HepG2 (cell line): ENCODE measurements around the gene AGAP1. TPM values are rescaled to one million over a fixed set of nuclear protein-coding genes. Genes with fewer than 3 reads are reported as not detected.

Source experiments
- ATAC-seq: fragments of 200-7000 bp; cut with Tn5 transposase; 3 replicates; pipeline ENCODE4 v1.9.1; 2020; ENCODE audit warnings: mild to moderate bottlenecking, moderate library complexity
- BruUV-seq: library from RNA; stranded (reverse); fragments of 400-500 nt; replicated peaks from 2 replicates; lab custom pipeline; 2021; lab: Mats Ljungman, UMichigan
- CTCF ChIA-PET: fragments of 300-600 bp; formaldehyde crosslinking; extraction: SDS; loops from one replicate; lab custom pipeline; 2021; ENCODE audit warnings: low total read pairs, inconsistent platforms, low intra/inter-chr PET ratio; lab: Yijun Ruan, JAX
- POLR2A ChIA-PET: fragments of 350-600 bp; sonication (Branson Sonifier 250); formaldehyde crosslinking; loops from one replicate; lab custom pipeline; 2020; ENCODE audit warnings: antibody characterized with exemption, inconsistent platforms; lab: Yijun Ruan, JAX
- DNase-seq: peaks from one replicate; pipeline ENCODE4 v3.0.0-alpha.2; 2015; ENCODE audit warnings: low spot score
- FAIRE-seq: peaks from 3 replicates; lab custom pipeline; 2011; peaks lifted over from hg19 to GRCh38; lab: Jason Lieb, UNC
- H2AFZ ChIP-seq: one replicate; pipeline ENCODE4 v1.6.1; 2011; ENCODE audit warnings: low read length, inconsistent platforms
- H3K27ac ChIP-seq: fragments of 300-600 bp; 3 replicates; pipeline ENCODE4 v1.8.0; 2011; ENCODE audit warnings: mixed run types, mild to moderate bottlenecking, mixed read lengths, low read length, inconsistent platforms; ENCODE audit not compliant: insufficient read depth; ENCODE audit errors: extremely low read length
- H3K27me3 ChIP-seq, 2 experiments: fragments of 200-600 bp in 1 of 2; 2 replicates in 1 of 2; 3 replicates in 1 of 2; pipeline versions ENCODE4 v1.6.0 to v1.8.0; 2011; ENCODE audit warnings: low read length in 2 of 2, mild to moderate bottlenecking in 2 of 2, moderate library complexity in 2 of 2, inconsistent platforms in 1 of 2; ENCODE audit not compliant: insufficient read depth in 2 of 2, control insufficient read depth in 1 of 2
- H3K36me3 ChIP-seq, 2 experiments: fragments of 200-600 bp in 1 of 2; replicated peaks in 1 of 2; 2 replicates in 1 of 2; 3 replicates in 1 of 2; pipeline versions ENCODE4 v1.5.1 to v1.8.0; 2011; ENCODE audit warnings: low read length in 2 of 2, inconsistent platforms in 1 of 2; ENCODE audit not compliant: insufficient read depth in 2 of 2, control insufficient read depth in 1 of 2
- H3K4me1 ChIP-seq: 2 replicates; pipeline ENCODE4 v1.5.1; 2012; ENCODE audit warnings: low read length, inconsistent platforms; ENCODE audit not compliant: insufficient read depth
- H3K4me2 ChIP-seq: 2 replicates; pipeline ENCODE4 v1.6.0; 2011; ENCODE audit warnings: low read depth, low read length, inconsistent platforms
- H3K4me3 ChIP-seq, 3 experiments: fragments of 200-600 bp in 1 of 3; sonication (generic), shearing (Covaris generic) in 1 of 3; replicated peaks in 1 of 3; 2 replicates each; pipeline ENCODE4 v1.5.1; 2011 to 2016; ENCODE audit warnings: low read length in 3 of 3, inconsistent platforms in 2 of 3, low read depth in 2 of 3, mild to moderate bottlenecking in 2 of 3, control low read depth in 1 of 3, mixed read lengths in 1 of 3; ENCODE audit not compliant: insufficient read depth in 1 of 3
- H3K79me2 ChIP-seq: one replicate; pipeline ENCODE4 v1.6.1; 2011; ENCODE audit warnings: low read length, inconsistent platforms; ENCODE audit not compliant: insufficient read depth
- H3K9ac ChIP-seq: 2 replicates; pipeline ENCODE4 v1.6.0; 2011; ENCODE audit warnings: mild to moderate bottlenecking, low read depth, low read length, inconsistent platforms; ENCODE audit not compliant: insufficient read depth
- H3K9me3 ChIP-seq: 2 replicates; pipeline ENCODE4 v1.5.1; 2012; ENCODE audit warnings: mild to moderate bottlenecking, low read length
- H4K20me1 ChIP-seq: 2 replicates; pipeline ENCODE4 v1.6.0; 2011; ENCODE audit warnings: inconsistent platforms, mild to moderate bottlenecking, low read length, moderate library complexity; ENCODE audit not compliant: insufficient read depth
- ARNT2 ChIP-seq: sonication (generic); formaldehyde crosslinking; IDR thresholded peaks from 2 replicates; pipeline ENCODE4 v1.8.0; 2022; ENCODE audit warnings: mild to moderate bottlenecking, low read depth, missing genetic modification reagents, moderate library complexity
- HNRNPK ChIP-seq: fragments of 200-400 bp; formaldehyde crosslinking; IDR thresholded peaks from 2 replicates; pipeline ENCODE4 v1.6.1; 2018; ENCODE audit warnings: low read length, low read depth, moderate library complexity, mild to moderate bottlenecking; ENCODE audit not compliant: poor library complexity, severe bottlenecking
- KMT2B ChIP-seq: IDR thresholded peaks from 2 replicates; pipeline ENCODE4 v1.6.1; 2016; ENCODE audit warnings: missing genetic modification reagents, missing compliant biosample characterization
- MEF2D ChIP-seq: sonication (generic); formaldehyde crosslinking; IDR thresholded peaks from 2 replicates; pipeline ENCODE4 v1.5.1; 2020; ENCODE audit warnings: mild to moderate bottlenecking, missing genetic modification reagents
- MLXIP ChIP-seq: sonication (generic); formaldehyde crosslinking; IDR thresholded peaks from 2 replicates; pipeline ENCODE4 v1.9.0; 2021; ENCODE audit warnings: missing genetic modification reagents, borderline replicate concordance
- PAF1 ChIP-seq: IDR thresholded peaks from 2 replicates; pipeline ENCODE4 v1.6.1; 2016; ENCODE audit warnings: missing genetic modification reagents, missing compliant biosample characterization
- ZNF570 ChIP-seq: sonication (generic); formaldehyde crosslinking; IDR thresholded peaks from 2 replicates; pipeline ENCODE4 v1.4.0; 2020; ENCODE audit warnings: mild to moderate bottlenecking, missing genetic modification reagents, borderline replicate concordance
- ZNF615 ChIP-seq: sonication (generic); formaldehyde crosslinking; IDR thresholded peaks from 2 replicates; pipeline ENCODE4 v1.5.0; 2020; ENCODE audit warnings: mild to moderate bottlenecking, missing genetic modification reagents, borderline replicate concordance
- whole genome bisulfite sequencing: methylation state at CpG from one replicate; pipeline ENCODE4 v1.1.6; 2017; ENCODE audit warnings: low lambda C conversion rate; 5-methylcytosine and 5-hydroxymethylcytosine counted together
- in situ Hi-C: cut with HindIII; loops from 2 replicates; pipeline ENCODE4 v1.10.0; 2017; ENCODE audit warnings: low pct_unique_long_range_greater_than_20kb; ENCODE audit not compliant: extremely low pct_ligation_motif_present
- intact Hi-C: fragments of 100-400 bp; cut with micrococcal nuclease; formaldehyde crosslinking; loops from one replicate; pipeline ENCODE4 v1.10.0; 2022; ENCODE audit not compliant: unreplicated experiment
- polyA plus RNA-seq, 8 experiments: library from polyadenylated mRNA; depleted of rRNA in 3 of 8; stranded (reverse) in 7 of 8; unstranded in 1 of 8; fragments of >200 nt; fragmentation: Illumina TruSeq in 4 of 8; extraction: Trizol in 4 of 8; gene quantifications; 2 replicates each; pipeline versions ENCODE4 v1.2.1 to v1.2.3, GENCODE V29; 2011 to 2016; ENCODE audit warnings: low read depth in 4 of 8, missing spikeins in 1 of 8, mixed read lengths in 1 of 8; ENCODE audit not compliant: insufficient read depth in 1 of 8
- total RNA-seq, 5 experiments: library from RNA; depleted of rRNA; stranded (reverse); fragments of >200 nt; fragmentation: Illumina TruSeq; extraction: Trizol; gene quantifications; 2 replicates each; pipeline ENCODE4 v1.2.3, GENCODE V29; 2016; ENCODE audit warnings: low read depth in 1 of 5
- TF ChIP-seq, protein P1 (sequence below): sonication (generic); formaldehyde crosslinking; IDR thresholded peaks from 2 replicates; pipeline ENCODE4 v1.5.0; 2020; ENCODE audit warnings: mild to moderate bottlenecking, missing genetic modification reagents, moderate library complexity
- TF ChIP-seq, protein P2 (sequence below): sonication (generic); formaldehyde crosslinking; IDR thresholded peaks from 2 replicates; pipeline ENCODE4 v1.5.0; 2020; ENCODE audit warnings: missing genetic modification reagents, mild to moderate bottlenecking, borderline replicate concordance
- TF ChIP-seq, protein P3 (sequence below): IDR thresholded peaks from 2 replicates; pipeline ENCODE4 v1.6.1; 2018; ENCODE audit warnings: missing genetic modification reagents

AGAP1 gene
- total and polyA plus RNA-seq, 2 of the 13 experiments (the other 11 are each of a cell fraction or from before 2014, with no cell fraction given), result 21.2 to 32.7 TPM

DNA sequence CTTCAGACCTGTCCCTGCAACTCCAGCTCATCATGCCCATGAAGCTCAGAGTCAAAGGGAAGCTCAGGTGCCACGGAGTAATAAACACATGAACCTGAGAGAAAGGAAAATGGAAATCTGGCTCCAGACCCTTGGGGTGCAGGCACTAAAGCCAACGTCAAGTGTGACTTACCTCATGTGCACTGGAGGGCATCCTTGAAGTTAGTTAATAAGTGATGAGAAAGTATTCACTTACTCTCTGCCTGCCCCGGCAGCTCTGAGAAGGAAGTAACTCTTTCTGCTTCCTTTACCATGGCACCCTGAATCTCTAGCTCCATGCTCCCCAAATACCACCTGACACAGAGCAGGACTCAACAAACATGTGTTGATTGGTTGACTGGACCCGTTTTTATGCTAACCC is 21.4 kb upstream of the AGAP1 start:
- no peaks in the 10 kb centered on the region for H4K20me1 ChIP-seq
- no TSS peak for BruUV-seq
- WGBS, result 8% methylated on average over 4 of the region's 4 CpGs
- no peak for TF ChIP-seq ARNT2 (CRISPR knock-in tag)
- TF ChIP-seq, protein P1, sequence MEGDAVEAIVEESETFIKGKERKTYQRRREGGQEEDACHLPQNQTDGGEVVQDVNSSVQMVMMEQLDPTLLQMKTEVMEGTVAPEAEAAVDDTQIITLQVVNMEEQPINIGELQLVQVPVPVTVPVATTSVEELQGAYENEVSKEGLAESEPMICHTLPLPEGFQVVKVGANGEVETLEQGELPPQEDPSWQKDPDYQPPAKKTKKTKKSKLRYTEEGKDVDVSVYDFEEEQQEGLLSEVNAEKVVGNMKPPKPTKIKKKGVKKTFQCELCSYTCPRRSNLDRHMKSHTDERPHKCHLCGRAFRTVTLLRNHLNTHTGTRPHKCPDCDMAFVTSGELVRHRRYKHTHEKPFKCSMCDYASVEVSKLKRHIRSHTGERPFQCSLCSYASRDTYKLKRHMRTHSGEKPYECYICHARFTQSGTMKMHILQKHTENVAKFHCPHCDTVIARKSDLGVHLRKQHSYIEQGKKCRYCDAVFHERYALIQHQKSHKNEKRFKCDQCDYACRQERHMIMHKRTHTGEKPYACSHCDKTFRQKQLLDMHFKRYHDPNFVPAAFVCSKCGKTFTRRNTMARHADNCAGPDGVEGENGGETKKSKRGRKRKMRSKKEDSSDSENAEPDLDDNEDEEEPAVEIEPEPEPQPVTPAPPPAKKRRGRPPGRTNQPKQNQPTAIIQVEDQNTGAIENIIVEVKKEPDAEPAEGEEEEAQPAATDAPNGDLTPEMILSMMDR (CRISPR knock-in tag), result peak; percentile 15; the same call in 1 of the 2 replicates
- H3K27me3 ChIP-seq, result peaks cover 0 to 11% of the 10 kb centered on the region in 2 experiments; a peak in 2 of 5 replicates
- peaks cover 9% of the 10 kb centered on the region; the same call in 1 of the 2 replicates for H3K9me3 ChIP-seq
- H3K4me2 ChIP-seq, result 0 out of 2 replicates have a peak overlapping the region, but pooled peaks have one; percentile 4
- in situ Hi-C loops (no loop called here), intact Hi-C loops (no loop called here)
- H3K4me3 ChIP-seq, result no peak overlapping the region
- ATAC-seq (peak; percentile 76), DNase-seq (no peak), FAIRE-seq (peak; percentile 67)
- H3K36me3 ChIP-seq, result no peaks in the 10 kb centered on the region
- POLR2A ChIA-PET, result no interaction called here
- H3K4me1 ChIP-seq, result peaks cover 21% of the 10 kb centered on the region
- no peak overlapping the region for H2AFZ ChIP-seq
- CTCF ChIA-PET, result no interaction called here
- H3K27ac ChIP-seq, result no peak overlapping the region
- H3K9ac ChIP-seq, result no peak overlapping the region
- no peaks in the 10 kb centered on the region for H3K79me2 ChIP-seq

DNA sequence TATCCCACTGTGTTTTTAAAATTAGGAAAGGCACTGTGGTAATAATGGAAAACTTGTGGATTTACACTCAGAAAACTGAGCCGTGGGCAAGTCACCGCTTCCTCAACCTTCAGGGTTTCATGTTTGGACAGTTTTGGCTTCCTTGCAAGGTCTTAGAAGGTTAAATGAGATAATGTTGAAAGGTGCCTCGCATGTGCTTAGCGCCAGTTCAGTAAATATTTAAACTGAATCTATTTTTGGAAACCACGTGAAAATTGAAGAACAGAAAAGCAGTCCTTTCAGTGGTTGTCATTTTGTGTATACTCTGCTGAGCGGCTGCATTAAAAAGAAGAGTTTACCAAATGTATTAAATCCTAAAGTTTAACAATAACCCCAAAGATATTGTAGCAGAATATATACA is 15.2 kb upstream of the AGAP1 start:
- peaks cover 9% of the 10 kb centered on the region; the same call in 1 of the 2 replicates for H3K9me3 ChIP-seq
- no peak overlapping the region for H3K27ac ChIP-seq
- ATAC-seq (no peak), DNase-seq (no peak), FAIRE-seq (no peak)
- ChIA-PET POLR2A (no interaction called here), CTCF (no interaction called here)
- H2AFZ ChIP-seq, result no peak overlapping the region
- no peaks in the 10 kb centered on the region for H3K79me2 ChIP-seq
- H3K36me3 ChIP-seq, result no peaks in the 10 kb centered on the region
- no peak overlapping the region for H3K4me3 ChIP-seq
- no peak overlapping the region for H3K4me2 ChIP-seq
- no peaks in the 10 kb centered on the region for H4K20me1 ChIP-seq
- no peak overlapping the region for H3K9ac ChIP-seq
- BruUV-seq, result no TSS peak
- peaks cover 0 to 7% of the 10 kb centered on the region in 2 experiments; a peak in 1 of 5 replicates for H3K27me3 ChIP-seq
- 5% methylated on average over 6 of the region's 6 CpGs for whole genome bisulfite sequencing
- intact Hi-C loops (no loop called here), in situ Hi-C loops (no loop called here)
- H3K4me1 ChIP-seq, result peaks cover 12% of the 10 kb centered on the region; the same call in 1 of the 2 replicates
- TF ChIP-seq MEF2D (CRISPR knock-in tag) (peak; percentile 99), PAF1 (CRISPR knock-in tag) (no peak), HNRNPK (no peak), ZNF570 (CRISPR knock-in tag) (no peak), KMT2B (CRISPR knock-in tag) (no peak), ZNF615 (CRISPR knock-in tag) (no peak), MLXIP (CRISPR knock-in tag) (no peak)
- TF ChIP-seq, protein P2, sequence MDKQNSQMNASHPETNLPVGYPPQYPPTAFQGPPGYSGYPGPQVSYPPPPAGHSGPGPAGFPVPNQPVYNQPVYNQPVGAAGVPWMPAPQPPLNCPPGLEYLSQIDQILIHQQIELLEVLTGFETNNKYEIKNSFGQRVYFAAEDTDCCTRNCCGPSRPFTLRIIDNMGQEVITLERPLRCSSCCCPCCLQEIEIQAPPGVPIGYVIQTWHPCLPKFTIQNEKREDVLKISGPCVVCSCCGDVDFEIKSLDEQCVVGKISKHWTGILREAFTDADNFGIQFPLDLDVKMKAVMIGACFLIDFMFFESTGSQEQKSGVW (CRISPR knock-in tag), result no peak
- TF ChIP-seq, protein P3, sequence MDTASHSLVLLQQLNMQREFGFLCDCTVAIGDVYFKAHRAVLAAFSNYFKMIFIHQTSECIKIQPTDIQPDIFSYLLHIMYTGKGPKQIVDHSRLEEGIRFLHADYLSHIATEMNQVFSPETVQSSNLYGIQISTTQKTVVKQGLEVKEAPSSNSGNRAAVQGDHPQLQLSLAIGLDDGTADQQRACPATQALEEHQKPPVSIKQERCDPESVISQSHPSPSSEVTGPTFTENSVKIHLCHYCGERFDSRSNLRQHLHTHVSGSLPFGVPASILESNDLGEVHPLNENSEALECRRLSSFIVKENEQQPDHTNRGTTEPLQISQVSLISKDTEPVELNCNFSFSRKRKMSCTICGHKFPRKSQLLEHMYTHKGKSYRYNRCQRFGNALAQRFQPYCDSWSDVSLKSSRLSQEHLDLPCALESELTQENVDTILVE, result no peak
